HepG2 (cell line): ENCODE data around the gene GDAP1L1. TPM values are rescaled to one million over a fixed set of nuclear protein-coding genes. Genes with fewer than 3 reads are reported as not detected.

Experiments
- FOXP1 ChIP-seq, 2 experiments: fragments of 450-650 bp in 1 of 2; IDR thresholded peaks; 2 replicates each; pipeline ENCODE4 v1.6.1; 2017 to 2018; ENCODE audit warnings: antibody characterized with exemption in 1 of 2
- KIAA2018 ChIP-seq: sonication (generic); formaldehyde crosslinking; IDR thresholded peaks from 2 replicates; pipeline ENCODE4 v1.5.0; 2020; ENCODE audit warnings: mild to moderate bottlenecking, missing genetic modification reagents, borderline replicate concordance
- POLR2AphosphoS5 ChIP-seq: IDR thresholded peaks from 2 replicates; pipeline ENCODE4 v1.6.1; 2012; ENCODE audit warnings: low read depth, low read length
- TFAP4 ChIP-seq: sonication (generic); IDR thresholded peaks from 2 replicates; pipeline ENCODE4 v1.6.1; 2016; ENCODE audit warnings: low read depth, borderline replicate concordance
- UBTF ChIP-seq: sonication (generic); formaldehyde crosslinking; IDR thresholded peaks from 2 replicates; pipeline ENCODE4 v1.4.0; 2020; ENCODE audit warnings: mild to moderate bottlenecking, missing genetic modification reagents
- ZNF121 ChIP-seq: sonication (generic); formaldehyde crosslinking; IDR thresholded peaks from 2 replicates; pipeline ENCODE4 v1.5.0; 2020; ENCODE audit warnings: mild to moderate bottlenecking, missing genetic modification reagents
- polyA plus RNA-seq, 8 experiments: library from polyadenylated mRNA; depleted of rRNA in 3 of 8; stranded (reverse) in 7 of 8; unstranded in 1 of 8; fragments of >200 nt; fragmentation: Illumina TruSeq in 4 of 8; extraction: Trizol in 4 of 8; gene quantifications; 2 replicates each; pipeline versions ENCODE4 v1.2.1 to v1.2.3, GENCODE V29; 2011 to 2016; ENCODE audit warnings: low read depth in 4 of 8, missing spikeins in 1 of 8, mixed read lengths in 1 of 8; ENCODE audit not compliant: insufficient read depth in 1 of 8
- total RNA-seq, 5 experiments: library from RNA; depleted of rRNA; stranded (reverse); fragments of >200 nt; fragmentation: Illumina TruSeq; extraction: Trizol; gene quantifications; 2 replicates each; pipeline ENCODE4 v1.2.3, GENCODE V29; 2016; ENCODE audit warnings: low read depth in 1 of 5
- TF ChIP-seq, protein P1 (sequence below): sonication (generic); formaldehyde crosslinking; IDR thresholded peaks from 2 replicates; pipeline ENCODE4 v1.4.0; 2020; ENCODE audit warnings: missing genetic modification reagents

Gene GDAP1L1
- total and polyA plus RNA-seq, 2 of the 13 experiments (the other 11 are each of a cell fraction or from before 2014, with no cell fraction given), result 0.04 TPM; not detected in 1

DNA sequence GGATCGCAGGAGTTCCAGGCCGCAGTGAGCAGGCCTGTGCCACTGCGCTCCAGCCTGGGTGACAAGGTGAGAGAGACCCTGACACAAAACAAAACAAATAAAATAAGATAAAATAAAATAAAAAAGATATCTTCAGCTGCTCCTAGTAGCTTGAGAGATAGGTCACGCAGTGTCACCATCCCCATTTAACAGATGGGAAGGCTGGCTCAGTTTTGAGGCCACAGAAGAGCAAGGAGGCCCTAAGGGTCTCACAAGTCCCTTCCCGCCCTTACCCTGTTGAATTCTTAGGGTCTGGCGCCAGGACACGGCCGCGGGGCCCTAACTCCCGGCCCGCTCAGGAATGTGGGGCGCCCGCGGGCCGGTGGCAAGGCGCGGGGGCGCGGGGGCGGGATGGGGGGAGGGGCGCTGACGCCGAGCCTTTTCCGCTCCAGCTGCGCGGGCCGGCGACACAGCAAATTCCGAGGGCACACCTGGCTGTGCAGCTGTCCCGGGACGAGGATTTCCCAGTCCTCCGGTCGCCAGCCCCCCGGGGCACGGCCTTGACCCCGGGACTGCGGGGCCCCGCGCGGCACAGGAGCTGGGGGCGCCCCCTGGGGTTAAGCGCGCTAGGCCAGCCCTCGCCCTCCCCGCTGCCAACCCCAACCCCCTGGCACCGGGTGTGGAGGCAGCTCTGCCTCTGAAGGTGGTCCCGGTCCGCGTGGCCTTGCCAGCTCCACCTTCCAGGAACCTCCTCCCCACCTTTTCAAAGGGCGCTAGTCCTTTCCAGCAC is 79.5 kb downstream of the GDAP1L1 start (continued):
- TF ChIP-seq KIAA2018 (CRISPR knock-in tag), result no peak
- 0 out of 2 replicates have a peak, but pooled peaks have one; percentile 39 for TF ChIP-seq UBTF (CRISPR knock-in tag)
- no peak for TF ChIP-seq ZNF121 (CRISPR knock-in tag)
- TF ChIP-seq TFAP4, result peak; percentile 74; the same call in 1 of the 2 replicates
- no peak for TF ChIP-seq POLR2AphosphoS5
- TF ChIP-seq FOXP1 (IDR thresholded peaks at IDR 0.05), result no peak
- no peak for TF ChIP-seq FOXP1 (CRISPR knock-in tag; IDR thresholded peaks at IDR 0.05)
- TF ChIP-seq, protein P1, sequence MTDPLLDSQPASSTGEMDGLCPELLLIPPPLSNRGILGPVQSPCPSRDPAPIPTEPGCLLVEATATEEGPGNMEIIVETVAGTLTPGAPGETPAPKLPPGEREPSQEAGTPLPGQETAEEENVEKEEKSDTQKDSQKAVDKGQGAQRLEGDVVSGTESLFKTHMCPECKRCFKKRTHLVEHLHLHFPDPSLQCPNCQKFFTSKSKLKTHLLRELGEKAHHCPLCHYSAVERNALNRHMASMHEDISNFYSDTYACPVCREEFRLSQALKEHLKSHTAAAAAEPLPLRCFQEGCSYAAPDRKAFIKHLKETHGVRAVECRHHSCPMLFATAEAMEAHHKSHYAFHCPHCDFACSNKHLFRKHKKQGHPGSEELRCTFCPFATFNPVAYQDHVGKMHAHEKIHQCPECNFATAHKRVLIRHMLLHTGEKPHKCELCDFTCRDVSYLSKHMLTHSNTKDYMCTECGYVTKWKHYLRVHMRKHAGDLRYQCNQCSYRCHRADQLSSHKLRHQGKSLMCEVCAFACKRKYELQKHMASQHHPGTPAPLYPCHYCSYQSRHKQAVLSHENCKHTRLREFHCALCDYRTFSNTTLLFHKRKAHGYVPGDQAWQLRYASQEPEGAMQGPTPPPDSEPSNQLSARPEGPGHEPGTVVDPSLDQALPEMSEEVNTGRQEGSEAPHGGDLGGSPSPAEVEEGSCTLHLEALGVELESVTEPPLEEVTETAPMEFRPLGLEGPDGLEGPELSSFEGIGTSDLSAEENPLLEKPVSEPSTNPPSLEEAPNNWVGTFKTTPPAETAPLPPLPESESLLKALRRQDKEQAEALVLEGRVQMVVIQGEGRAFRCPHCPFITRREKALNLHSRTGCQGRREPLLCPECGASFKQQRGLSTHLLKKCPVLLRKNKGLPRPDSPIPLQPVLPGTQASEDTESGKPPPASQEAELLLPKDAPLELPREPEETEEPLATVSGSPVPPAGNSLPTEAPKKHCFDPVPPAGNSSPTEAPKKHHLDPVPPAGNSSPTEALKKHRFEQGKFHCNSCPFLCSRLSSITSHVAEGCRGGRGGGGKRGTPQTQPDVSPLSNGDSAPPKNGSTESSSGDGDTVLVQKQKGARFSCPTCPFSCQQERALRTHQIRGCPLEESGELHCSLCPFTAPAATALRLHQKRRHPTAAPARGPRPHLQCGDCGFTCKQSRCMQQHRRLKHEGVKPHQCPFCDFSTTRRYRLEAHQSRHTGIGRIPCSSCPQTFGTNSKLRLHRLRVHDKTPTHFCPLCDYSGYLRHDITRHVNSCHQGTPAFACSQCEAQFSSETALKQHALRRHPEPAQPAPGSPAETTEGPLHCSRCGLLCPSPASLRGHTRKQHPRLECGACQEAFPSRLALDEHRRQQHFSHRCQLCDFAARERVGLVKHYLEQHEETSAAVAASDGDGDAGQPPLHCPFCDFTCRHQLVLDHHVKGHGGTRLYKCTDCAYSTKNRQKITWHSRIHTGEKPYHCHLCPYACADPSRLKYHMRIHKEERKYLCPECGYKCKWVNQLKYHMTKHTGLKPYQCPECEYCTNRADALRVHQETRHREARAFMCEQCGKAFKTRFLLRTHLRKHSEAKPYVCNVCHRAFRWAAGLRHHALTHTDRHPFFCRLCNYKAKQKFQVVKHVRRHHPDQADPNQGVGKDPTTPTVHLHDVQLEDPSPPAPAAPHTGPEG (CRISPR knock-in tag), result no peak
